ENCODE results near the gene GGA1.

GRCh38 chr22:37608477-37609239, at the start of gene GGA1:
- TF ChIP-seq CTCF (IDR thresholded peaks at IDR 0.05) (peak in 2 of 3 experiments; percentile 4 to 6), POLR2A (IDR thresholded peaks at IDR 0.05; ENCODE audit: low read depth) (no peak), POLR2AphosphoS5 (IDR thresholded peaks at IDR 0.05) (peak; percentile 85 to 86), EP300 (IDR thresholded peaks at IDR 0.05) (no peak)
